Measurements from ENCODE around the gene ZNF618. TPM values are rescaled to one million over a fixed set of nuclear protein-coding genes. Genes with fewer than 3 reads are reported as not detected.

The ZNF618 gene
- total and polyA plus RNA-seq, 8 donors, result 9.9 to 38.6 (median 34.9) TPM

DNA sequence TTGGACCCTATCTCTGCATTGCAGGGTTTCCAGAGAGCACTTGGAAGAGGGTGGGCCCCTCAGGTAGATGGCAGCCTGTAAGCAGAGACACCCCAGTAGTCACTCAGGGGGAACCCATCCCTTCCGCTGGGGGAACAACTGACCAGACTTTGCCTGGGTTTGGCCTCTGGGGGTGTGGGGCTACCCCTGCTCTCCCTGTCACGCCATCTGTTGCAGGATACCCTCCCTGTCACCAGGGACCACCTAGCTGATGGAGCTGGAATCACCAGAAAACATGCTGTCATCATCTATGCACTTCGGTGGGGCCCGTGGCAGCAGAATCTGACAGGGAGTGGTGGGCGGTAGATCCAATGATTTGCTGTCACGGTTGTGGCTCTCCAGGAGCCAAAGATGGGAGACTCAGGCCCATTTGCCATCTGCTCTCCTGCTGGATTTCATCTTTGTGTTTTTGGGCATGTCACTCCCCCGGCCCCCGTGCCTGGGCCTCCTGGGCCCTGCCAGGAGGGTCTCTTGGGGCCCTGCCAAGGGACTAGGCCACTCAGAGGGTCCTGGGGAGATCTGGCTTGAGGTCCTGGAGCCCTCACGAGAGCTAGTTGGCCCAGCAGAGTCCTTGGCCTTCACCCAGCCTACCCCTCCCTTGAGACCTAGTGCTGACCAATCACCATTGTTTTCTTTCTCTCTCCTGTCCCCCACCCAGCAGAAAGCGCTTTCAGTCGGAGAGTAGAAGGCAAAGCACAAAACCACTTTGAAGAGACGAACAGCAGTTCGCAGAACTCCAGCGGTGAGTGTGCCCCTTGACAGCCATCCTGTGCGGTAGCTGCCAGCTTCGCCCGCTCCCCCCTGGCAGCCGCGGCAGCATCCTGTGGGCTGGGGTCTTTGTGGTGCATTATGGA lies 156.1 kb downstream of the ZNF618 start:
- intact Hi-C loops (cut with DNase I), result loop anchor here in 1 of 2 donors (10.0 kb wide), 2 partner anchors 227 to 297 kb away; no protein-coding TSS in a partner anchor
- H3K27me3 ChIP-seq, result no peaks in the 10 kb centered on the region
- H3K27ac ChIP-seq, result no peak overlapping the region
- TF ChIP-seq, protein P1, sequence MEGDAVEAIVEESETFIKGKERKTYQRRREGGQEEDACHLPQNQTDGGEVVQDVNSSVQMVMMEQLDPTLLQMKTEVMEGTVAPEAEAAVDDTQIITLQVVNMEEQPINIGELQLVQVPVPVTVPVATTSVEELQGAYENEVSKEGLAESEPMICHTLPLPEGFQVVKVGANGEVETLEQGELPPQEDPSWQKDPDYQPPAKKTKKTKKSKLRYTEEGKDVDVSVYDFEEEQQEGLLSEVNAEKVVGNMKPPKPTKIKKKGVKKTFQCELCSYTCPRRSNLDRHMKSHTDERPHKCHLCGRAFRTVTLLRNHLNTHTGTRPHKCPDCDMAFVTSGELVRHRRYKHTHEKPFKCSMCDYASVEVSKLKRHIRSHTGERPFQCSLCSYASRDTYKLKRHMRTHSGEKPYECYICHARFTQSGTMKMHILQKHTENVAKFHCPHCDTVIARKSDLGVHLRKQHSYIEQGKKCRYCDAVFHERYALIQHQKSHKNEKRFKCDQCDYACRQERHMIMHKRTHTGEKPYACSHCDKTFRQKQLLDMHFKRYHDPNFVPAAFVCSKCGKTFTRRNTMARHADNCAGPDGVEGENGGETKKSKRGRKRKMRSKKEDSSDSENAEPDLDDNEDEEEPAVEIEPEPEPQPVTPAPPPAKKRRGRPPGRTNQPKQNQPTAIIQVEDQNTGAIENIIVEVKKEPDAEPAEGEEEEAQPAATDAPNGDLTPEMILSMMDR (IDR thresholded peaks at IDR 0.05), result no peak
- H3K36me3 ChIP-seq, result peaks cover 0 to 25% of the 10 kb centered on the region in 2 donors
- no peak overlapping the region for H3K4me3 ChIP-seq
- H3K4me1 ChIP-seq, result no peaks in the 10 kb centered on the region
- ATAC-seq (no peak), DNase-seq (no peak)
- H3K9me3 ChIP-seq, result no peaks in the 10 kb centered on the region

DNA sequence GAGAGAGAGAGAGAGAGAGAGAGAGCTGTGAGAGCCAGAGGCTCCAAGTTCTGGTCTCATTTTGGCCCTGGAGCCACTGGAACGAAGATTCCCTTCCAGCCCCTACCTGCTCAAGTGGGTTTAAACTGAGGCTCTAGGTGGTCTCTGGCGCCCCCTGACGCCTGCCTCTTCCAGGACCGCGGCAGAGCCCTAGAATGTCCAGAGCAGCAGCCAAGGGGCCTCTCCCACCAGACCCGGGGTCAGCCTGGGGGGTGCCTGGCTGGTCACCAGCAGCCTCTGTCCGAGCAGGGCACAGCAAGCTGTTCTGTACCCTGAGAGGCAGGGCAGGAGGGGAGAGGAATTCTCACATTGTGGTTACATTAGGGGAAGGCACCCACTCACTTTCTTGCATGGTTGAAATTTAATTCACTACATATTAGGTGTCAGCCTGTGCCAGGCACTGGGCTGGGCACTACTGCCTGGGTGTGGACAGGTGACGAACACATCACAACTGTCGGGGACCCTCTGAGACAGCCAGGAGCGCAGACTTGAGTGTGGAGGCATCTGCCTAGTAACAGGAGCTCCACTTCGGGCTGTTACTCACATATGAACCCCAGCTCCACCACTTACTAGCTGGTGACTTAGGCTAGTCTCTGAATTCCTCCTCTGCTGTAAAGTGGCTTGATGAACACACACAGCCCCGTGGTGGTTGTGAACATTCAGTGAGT lies 157.4 kb downstream of the ZNF618 start:
- Histone ChIP-seq H3K36me3 (peaks cover 0 to 37% of the 10 kb centered on the region in 2 donors), H3K27ac (no peak overlapping the region), H3K4me1 (no peaks in the 10 kb centered on the region), H3K4me3 (no peak overlapping the region), H3K9me3 (no peaks in the 10 kb centered on the region), H3K27me3 (no peaks in the 10 kb centered on the region)
- DNase-seq (peak in 2 of 4 donors; percentile 5 to 33), ATAC-seq (peak; percentile 60)
- intact Hi-C loops (cut with DNase I), result loop anchor here in 1 of 2 donors (10.0 kb wide), 2 partner anchors 229 to 299 kb away; no protein-coding TSS in a partner anchor
- TF ChIP-seq, protein P1 (IDR thresholded peaks at IDR 0.05), result peak; percentile 35 to 36

DNA sequence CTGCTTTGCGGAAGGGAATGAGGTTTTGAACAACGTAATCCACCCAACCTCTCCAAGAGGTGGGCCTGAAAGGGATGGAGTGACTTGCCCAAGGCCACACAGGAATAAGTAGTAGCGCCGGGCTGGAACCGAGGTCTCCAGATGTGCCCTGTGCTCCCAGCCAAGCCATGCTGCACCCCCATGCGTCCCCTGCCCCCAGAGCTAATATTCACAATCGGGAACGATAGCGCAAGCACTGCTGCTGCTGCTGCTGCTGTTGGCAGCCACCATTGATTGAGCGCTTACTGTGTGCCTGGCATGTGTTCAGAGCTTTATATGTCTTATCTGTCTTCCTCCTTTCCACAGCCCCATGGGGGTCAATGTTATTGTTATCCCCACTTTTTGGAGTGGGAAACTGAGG lies 158.1 kb downstream of the ZNF618 start:
- Histone ChIP-seq H3K4me1 (no peaks in the 10 kb centered on the region), H3K27ac (no peak overlapping the region), H3K27me3 (no peaks in the 10 kb centered on the region), H3K4me3 (no peak overlapping the region), H3K9me3 (no peaks in the 10 kb centered on the region), H3K36me3 (peaks cover 0 to 38% of the 10 kb centered on the region in 2 donors)
- ATAC-seq (no peak), DNase-seq (no peak)
- TF ChIP-seq, protein P1 (IDR thresholded peaks at IDR 0.05), result no peak
- intact Hi-C loops (cut with DNase I), result loop anchor here in 1 of 2 donors (10.0 kb wide), 2 partner anchors 229 to 299 kb away; no protein-coding TSS in a partner anchor

DNA sequence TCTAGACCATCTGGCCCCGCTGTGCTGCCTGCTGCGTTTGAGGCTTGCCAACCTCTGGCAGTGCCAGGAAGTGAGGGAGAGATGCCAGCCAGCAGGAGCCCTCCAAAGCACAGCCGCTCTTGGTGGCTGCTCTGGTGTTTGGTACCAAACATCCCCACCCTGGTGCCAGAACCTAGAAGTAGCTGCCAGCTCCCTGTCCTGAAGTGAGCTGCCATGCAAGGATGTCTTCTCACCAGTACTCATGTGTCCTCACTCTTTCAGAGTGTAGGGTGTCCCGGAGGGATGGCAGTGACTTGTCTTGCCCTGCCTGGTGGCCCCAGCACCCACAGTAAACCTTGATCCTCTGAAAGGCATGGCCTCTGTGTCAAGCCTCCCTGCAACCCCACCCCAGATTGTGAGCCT lies 158.6 kb downstream of the ZNF618 start:
- intact Hi-C loops (cut with DNase I), result loop anchor here in 1 of 2 donors (10.0 kb wide), 2 partner anchors 230 to 300 kb away; no protein-coding TSS in a partner anchor
- no peak for DNase-seq
- no peaks in the 10 kb centered on the region for H3K9me3 ChIP-seq
- no peak overlapping the region for H3K4me3 ChIP-seq
- TF ChIP-seq, protein P1 (IDR thresholded peaks at IDR 0.05), result no peak
- H3K4me1 ChIP-seq, result no peaks in the 10 kb centered on the region
- no peak for ATAC-seq
- no peaks in the 10 kb centered on the region for H3K27me3 ChIP-seq
- H3K36me3 ChIP-seq, result peaks cover 0 to 41% of the 10 kb centered on the region in 2 donors
- no peak overlapping the region for H3K27ac ChIP-seq

Data from left lung (tissue), 10 donors.